Colonic mucosa (tissue), 4 donors: Measurements from ENCODE around the gene HOXD9. TPM values are rescaled to one million over a fixed set of nuclear protein-coding genes. Genes with fewer than 3 reads are reported as not detected.

Experiments used
- DNase-seq: peaks from one replicate; pipeline ENCODE4 v3.0.0-alpha.2; 2020
- H3K27ac ChIP-seq: fragments of 200-600 bp; one replicate; pipeline ENCODE4 v1.8.0; 2021
- H3K27me3 ChIP-seq: fragments of 200-600 bp; one replicate; pipeline ENCODE4 v1.8.0; 2021
- H3K36me3 ChIP-seq: fragments of 200-600 bp; one replicate; pipeline ENCODE4 v1.8.0; 2021
- H3K4me1 ChIP-seq: fragments of 200-600 bp; one replicate; pipeline ENCODE4 v1.8.0; 2021; ENCODE audit warnings: mild to moderate bottlenecking
- H3K4me3 ChIP-seq: fragments of 200-600 bp; one replicate; pipeline ENCODE4 v1.8.0; 2021
- H3K9ac ChIP-seq, 2 donors: one replicate each; pipeline ENCODE4 v1.7.0; 2013; ENCODE audit warnings: control low read depth in 2 of 2, low read depth in 2 of 2, low read length in 2 of 2
- H3K9me3 ChIP-seq: fragments of 200-600 bp; one replicate; pipeline ENCODE4 v1.8.0; 2021
- intact Hi-C: fragments of 100-400 bp; cut with DNase I; formaldehyde crosslinking; loops from one replicate; pipeline ENCODE4 v1.14.1; 2022
- total RNA-seq, 2 donors: library from RNA; stranded (reverse); fragmentation: NEBNext Ultra II Directional in 1 of 2; extraction: Animal tissue kit (Norgen Biotek cat#: 25700) in 1 of 2; gene quantifications; one replicate each; pipeline ENCODE4 v1.2.1, GENCODE V29; 2021
- TF ChIP-seq, protein P1 (sequence below): fragments of 200-600 bp; IDR thresholded peaks from one replicate; pipeline ENCODE4 v1.8.0; 2022; ENCODE audit warnings: antibody characterized with exemption, mild to moderate bottlenecking
- donor health status: healthy.
- donor health status: DM: no; HTN: no; CAD: no.
- donor health status: DM: no; HTN: no; CAD: no.

HOXD9 gene
- total RNA-seq, 2 donors from 2014 or later: 0.86 to 1.7 TPM

DNA sequence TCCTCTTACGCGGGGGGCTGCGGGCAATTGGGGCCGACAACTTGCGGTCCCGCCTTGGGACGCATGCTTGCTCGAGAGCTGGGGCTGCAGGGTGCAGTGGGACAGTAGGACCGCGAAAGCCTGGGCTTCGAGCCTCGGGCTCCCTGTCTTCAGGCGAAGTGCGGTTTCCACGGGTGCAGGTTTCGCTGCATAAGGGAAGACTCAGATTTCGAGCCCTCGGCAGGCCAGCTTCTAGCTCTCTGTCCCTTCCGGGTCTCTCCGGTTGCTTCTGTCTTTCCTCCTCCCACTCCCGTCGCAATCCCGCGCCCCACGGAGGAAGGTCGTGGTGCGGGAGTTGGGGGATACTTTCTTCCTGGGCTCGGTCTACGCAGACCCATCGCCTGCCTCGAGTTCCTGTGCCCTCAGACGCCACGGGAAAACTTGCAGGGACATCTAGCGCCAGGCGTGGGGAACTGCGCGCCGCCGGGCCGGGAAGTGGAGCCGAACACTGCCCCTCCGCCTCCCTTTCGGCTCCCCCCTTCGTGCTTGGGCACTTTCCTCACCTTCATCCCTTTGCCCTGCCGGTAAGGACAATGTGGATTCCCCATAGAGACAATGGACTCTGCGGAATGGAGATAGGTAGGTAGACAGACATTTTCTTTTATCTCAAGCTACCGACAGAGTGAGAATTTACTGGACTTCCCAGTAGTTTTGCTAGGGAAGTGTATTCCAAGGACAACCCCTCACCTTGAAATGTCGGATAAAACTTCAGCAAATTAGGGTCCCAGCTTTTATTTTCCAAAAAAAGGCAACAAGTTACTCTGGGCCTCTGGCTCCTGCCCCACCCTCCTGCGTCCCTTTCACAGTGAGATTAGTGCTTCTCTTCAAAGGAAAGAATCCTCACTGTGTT is 34.2 kb upstream of the HOXD9 start:
- H3K4me3 ChIP-seq: peak overlapping the region; percentile 12
- intact Hi-C loops: loop anchor here (5.0 kb wide), 2 partner anchors 401 to 836 kb away; no protein-coding TSS in a partner anchor
- H3K27ac ChIP-seq: no peak overlapping the region
- H3K36me3 ChIP-seq: no peaks in the 10 kb centered on the region
- peak; percentile 66 for DNase-seq
- peaks cover 13% of the 10 kb centered on the region for H3K4me1 ChIP-seq
- no peak overlapping the region for H3K9ac ChIP-seq
- H3K27me3 ChIP-seq: peaks cover 100% of the 10 kb centered on the region
- TF ChIP-seq, protein P1, sequence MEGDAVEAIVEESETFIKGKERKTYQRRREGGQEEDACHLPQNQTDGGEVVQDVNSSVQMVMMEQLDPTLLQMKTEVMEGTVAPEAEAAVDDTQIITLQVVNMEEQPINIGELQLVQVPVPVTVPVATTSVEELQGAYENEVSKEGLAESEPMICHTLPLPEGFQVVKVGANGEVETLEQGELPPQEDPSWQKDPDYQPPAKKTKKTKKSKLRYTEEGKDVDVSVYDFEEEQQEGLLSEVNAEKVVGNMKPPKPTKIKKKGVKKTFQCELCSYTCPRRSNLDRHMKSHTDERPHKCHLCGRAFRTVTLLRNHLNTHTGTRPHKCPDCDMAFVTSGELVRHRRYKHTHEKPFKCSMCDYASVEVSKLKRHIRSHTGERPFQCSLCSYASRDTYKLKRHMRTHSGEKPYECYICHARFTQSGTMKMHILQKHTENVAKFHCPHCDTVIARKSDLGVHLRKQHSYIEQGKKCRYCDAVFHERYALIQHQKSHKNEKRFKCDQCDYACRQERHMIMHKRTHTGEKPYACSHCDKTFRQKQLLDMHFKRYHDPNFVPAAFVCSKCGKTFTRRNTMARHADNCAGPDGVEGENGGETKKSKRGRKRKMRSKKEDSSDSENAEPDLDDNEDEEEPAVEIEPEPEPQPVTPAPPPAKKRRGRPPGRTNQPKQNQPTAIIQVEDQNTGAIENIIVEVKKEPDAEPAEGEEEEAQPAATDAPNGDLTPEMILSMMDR: peak; percentile 71
- H3K9me3 ChIP-seq: no peaks in the 10 kb centered on the region

DNA sequence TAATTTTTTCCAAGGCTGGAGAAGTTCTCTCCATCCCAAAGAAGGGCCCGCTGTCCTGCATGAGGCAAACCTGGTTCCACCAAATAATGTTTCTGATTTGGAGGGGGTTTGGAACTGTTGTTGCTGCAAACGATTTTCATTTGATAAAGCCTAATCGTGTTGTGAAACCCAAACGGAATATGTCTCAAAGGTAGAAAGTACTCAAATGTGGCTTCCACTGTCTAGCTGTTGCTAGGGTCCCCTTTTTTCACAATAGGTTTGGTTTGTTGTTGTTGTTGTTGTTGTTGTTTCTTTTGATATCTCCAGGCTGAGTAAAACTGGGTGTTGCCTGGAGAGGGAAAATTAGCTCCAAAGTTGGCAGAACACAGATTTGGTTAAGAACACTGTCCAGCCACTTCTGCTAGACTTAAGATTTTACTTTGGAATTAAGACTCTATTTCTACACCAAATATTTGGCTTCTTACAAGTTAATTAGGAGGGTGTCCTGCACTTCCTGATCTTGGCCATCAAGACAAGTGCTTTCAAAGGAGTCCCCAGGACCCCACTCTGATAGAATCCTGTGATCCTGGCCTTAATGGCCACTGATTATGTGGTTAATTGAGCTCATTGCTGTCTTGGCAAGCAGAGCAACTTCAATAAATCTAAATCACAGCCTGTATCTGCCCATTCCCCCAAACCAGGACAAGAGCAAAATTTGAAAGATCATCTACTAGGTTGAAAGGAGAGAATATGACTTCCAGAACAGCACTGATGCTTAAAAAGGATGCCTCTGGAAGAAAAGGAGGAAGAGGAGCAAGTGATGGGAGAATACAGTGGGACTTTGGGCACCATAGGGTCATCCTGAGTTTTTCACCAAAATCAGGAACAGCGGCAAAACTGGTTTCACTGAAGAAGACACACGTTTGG is 33.3 kb upstream of the HOXD9 start:
- Histone ChIP-seq H3K27ac (no peak overlapping the region), H3K9ac (no peak overlapping the region), H3K4me1 (peaks cover 15% of the 10 kb centered on the region), H3K9me3 (no peaks in the 10 kb centered on the region), H3K36me3 (no peaks in the 10 kb centered on the region), H3K4me3 (no peak overlapping the region), H3K27me3 (peaks cover 99% of the 10 kb centered on the region)
- TF ChIP-seq, protein P1: no peak
- intact Hi-C loops: loop anchor here (5.0 kb wide), 2 partner anchors 402 to 837 kb away; no protein-coding TSS in a partner anchor
- DNase-seq: no peak

GRCh38 chr2:176089843-176090395 is 32.6 kb upstream of the HOXD9 start:
- TF ChIP-seq, protein P1: no peak
- Histone ChIP-seq H3K9ac (no peak overlapping the region), H3K9me3 (no peaks in the 10 kb centered on the region), H3K4me1 (peaks cover 13% of the 10 kb centered on the region), H3K27ac (no peak overlapping the region), H3K27me3 (peaks cover 99% of the 10 kb centered on the region), H3K36me3 (no peaks in the 10 kb centered on the region), H3K4me3 (no peak overlapping the region)
- DNase-seq: no peak
- intact Hi-C loops: loop anchor here (2.0 to 5.0 kb wide), 3 partner anchors 403 to 838 kb away; no protein-coding TSS in a partner anchor

GRCh38 chr2:176090862-176091261 is 31.7 kb upstream of the HOXD9 start:
- peaks cover 8% of the 10 kb centered on the region for H3K4me1 ChIP-seq
- no peak overlapping the region for H3K4me3 ChIP-seq
- H3K9me3 ChIP-seq: no peaks in the 10 kb centered on the region
- no peaks in the 10 kb centered on the region for H3K36me3 ChIP-seq
- TF ChIP-seq, protein P1: no peak
- DNase-seq: no peak
- H3K9ac ChIP-seq: no peak overlapping the region
- intact Hi-C loops: loop anchor here (2.0 kb wide), 1 partner anchor 724 kb away; no protein-coding TSS in a partner anchor
- peaks cover 99% of the 10 kb centered on the region for H3K27me3 ChIP-seq
- no peak overlapping the region for H3K27ac ChIP-seq
